Measurements from ENCODE around the gene AMH. TPM values are rescaled to one million over a fixed set of nuclear protein-coding genes. Genes with fewer than 3 reads are reported as not detected.

Gene AMH
- total and polyA plus RNA-seq, 2 of the 13 experiments (the other 11 are each of a cell fraction or from before 2014, with no cell fraction given) = 0.03 to 0.18 TPM

DNA sequence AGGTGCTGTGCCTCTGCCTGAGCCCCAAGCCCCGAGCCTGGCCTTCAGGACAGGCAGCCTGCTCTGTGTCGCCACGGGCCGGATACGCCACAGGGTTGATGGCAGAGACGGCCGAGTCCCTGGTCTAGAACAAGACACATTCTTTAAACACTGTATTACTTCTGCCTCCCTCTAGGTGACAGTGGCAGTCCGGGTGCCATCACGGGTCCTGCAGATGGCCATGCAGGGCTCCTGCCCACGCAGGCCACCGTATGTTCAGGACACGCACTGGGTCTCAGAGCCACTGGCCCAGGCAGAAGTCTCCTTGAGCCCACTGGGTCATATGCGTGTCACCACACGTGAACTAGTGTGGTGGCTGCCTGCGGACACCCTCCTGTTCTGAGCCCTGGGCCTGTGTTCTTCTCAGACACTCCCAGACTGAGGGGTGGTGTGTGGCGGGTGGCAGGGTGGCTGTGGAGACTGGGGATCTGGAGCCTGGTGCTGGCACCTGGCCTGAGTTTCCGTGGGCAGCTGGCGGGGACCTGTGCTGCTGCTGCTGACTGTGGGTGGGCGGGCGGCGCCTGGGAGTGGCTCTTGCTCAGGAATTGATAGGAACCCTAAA lies 17.4 kb upstream of the AMH start (continued):
- TF ChIP-seq ZNF224 (CRISPR knock-in tag; IDR thresholded peaks at IDR 0.05) = no peak
- TF ChIP-seq, protein P1, sequence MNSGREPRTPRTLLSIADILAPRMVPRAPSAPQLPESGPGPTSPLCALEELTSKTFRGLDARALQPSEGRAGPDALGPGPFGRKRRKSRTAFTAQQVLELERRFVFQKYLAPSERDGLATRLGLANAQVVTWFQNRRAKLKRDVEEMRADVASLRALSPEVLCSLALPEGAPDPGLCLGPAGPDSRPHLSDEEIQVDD (CRISPR knock-in tag; IDR thresholded peaks at IDR 0.05; ENCODE audit: borderline replicate concordance) = no peak
- no peak for TF ChIP-seq JUND (CRISPR knock-in tag; IDR thresholded peaks at IDR 0.05)
- TF ChIP-seq RCOR2 (CRISPR knock-in tag; IDR thresholded peaks at IDR 0.05) = no peak
- TF ChIP-seq PAWR (CRISPR knock-in tag; IDR thresholded peaks at IDR 0.05; ENCODE audit: borderline replicate concordance) = no peak
- no peak for TF ChIP-seq NCOA2 (CRISPR knock-in tag; IDR thresholded peaks at IDR 0.05)
- TF ChIP-seq, protein P2, sequence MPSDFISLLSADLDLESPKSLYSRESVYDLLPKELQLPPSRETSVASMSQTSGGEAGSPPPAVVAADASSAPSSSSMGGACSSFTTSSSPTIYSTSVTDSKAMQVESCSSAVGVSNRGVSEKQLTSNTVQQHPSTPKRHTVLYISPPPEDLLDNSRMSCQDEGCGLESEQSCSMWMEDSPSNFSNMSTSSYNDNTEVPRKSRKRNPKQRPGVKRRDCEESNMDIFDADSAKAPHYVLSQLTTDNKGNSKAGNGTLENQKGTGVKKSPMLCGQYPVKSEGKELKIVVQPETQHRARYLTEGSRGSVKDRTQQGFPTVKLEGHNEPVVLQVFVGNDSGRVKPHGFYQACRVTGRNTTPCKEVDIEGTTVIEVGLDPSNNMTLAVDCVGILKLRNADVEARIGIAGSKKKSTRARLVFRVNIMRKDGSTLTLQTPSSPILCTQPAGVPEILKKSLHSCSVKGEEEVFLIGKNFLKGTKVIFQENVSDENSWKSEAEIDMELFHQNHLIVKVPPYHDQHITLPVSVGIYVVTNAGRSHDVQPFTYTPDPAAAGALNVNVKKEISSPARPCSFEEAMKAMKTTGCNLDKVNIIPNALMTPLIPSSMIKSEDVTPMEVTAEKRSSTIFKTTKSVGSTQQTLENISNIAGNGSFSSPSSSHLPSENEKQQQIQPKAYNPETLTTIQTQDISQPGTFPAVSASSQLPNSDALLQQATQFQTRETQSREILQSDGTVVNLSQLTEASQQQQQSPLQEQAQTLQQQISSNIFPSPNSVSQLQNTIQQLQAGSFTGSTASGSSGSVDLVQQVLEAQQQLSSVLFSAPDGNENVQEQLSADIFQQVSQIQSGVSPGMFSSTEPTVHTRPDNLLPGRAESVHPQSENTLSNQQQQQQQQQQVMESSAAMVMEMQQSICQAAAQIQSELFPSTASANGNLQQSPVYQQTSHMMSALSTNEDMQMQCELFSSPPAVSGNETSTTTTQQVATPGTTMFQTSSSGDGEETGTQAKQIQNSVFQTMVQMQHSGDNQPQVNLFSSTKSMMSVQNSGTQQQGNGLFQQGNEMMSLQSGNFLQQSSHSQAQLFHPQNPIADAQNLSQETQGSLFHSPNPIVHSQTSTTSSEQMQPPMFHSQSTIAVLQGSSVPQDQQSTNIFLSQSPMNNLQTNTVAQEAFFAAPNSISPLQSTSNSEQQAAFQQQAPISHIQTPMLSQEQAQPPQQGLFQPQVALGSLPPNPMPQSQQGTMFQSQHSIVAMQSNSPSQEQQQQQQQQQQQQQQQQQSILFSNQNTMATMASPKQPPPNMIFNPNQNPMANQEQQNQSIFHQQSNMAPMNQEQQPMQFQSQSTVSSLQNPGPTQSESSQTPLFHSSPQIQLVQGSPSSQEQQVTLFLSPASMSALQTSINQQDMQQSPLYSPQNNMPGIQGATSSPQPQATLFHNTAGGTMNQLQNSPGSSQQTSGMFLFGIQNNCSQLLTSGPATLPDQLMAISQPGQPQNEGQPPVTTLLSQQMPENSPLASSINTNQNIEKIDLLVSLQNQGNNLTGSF (CRISPR knock-in tag; IDR thresholded peaks at IDR 0.05) = no peak
- no peak for TF ChIP-seq SOX13 (IDR thresholded peaks at IDR 0.05)
- TF ChIP-seq SOX13 (CRISPR knock-in tag; conservative IDR thresholded peaks at IDR 0.05 in 1 of 2, IDR thresholded peaks at IDR 0.05 in 1 of 2) = no peak
- no peak for TF ChIP-seq ZNF44 (CRISPR knock-in tag; IDR thresholded peaks at IDR 0.05)
- no peak for TF ChIP-seq ZNF232 (CRISPR knock-in tag; IDR thresholded peaks at IDR 0.05; ENCODE audit: borderline replicate concordance)
- no peak for TF ChIP-seq ZFP1 (CRISPR knock-in tag; IDR thresholded peaks at IDR 0.05)
- no peak for TF ChIP-seq KLF9 (CRISPR knock-in tag; IDR thresholded peaks at IDR 0.05; ENCODE audit: low read depth)
- no peak for TF ChIP-seq KLF6 (CRISPR knock-in tag; IDR thresholded peaks at IDR 0.05)
- no peak for TF ChIP-seq ZNF747 (CRISPR knock-in tag; IDR thresholded peaks at IDR 0.05; ENCODE audit: borderline replicate concordance)
- TF ChIP-seq TRIM24 (CRISPR knock-in tag; IDR thresholded peaks at IDR 0.05) = no peak
- TF ChIP-seq, protein P3, sequence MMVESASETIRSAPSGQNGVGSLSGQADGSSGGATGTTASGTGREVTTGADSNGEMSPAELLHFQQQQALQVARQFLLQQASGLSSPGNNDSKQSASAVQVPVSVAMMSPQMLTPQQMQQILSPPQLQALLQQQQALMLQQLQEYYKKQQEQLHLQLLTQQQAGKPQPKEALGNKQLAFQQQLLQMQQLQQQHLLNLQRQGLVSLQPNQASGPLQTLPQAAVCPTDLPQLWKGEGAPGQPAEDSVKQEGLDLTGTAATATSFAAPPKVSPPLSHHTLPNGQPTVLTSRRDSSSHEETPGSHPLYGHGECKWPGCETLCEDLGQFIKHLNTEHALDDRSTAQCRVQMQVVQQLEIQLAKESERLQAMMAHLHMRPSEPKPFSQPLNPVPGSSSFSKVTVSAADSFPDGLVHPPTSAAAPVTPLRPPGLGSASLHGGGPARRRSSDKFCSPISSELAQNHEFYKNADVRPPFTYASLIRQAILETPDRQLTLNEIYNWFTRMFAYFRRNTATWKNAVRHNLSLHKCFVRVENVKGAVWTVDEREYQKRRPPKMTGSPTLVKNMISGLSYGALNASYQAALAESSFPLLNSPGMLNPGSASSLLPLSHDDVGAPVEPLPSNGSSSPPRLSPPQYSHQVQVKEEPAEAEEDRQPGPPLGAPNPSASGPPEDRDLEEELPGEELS (CRISPR knock-in tag; IDR thresholded peaks at IDR 0.05) = no peak
- no peak for TF ChIP-seq JARID2 (CRISPR knock-in tag; IDR thresholded peaks at IDR 0.05; ENCODE audit: insufficient replicate concordance)
- TF ChIP-seq XRCC5 (optimal IDR thresholded peaks at IDR 0.05; ENCODE audit: low read length) = peak; percentile 15
- 0 out of 2 replicates have a peak, but pooled peaks have one; percentile 5 for TF ChIP-seq HOXA3 (CRISPR knock-in tag; IDR thresholded peaks at IDR 0.05)
- TF ChIP-seq YEATS2 (CRISPR knock-in tag; IDR thresholded peaks at IDR 0.05; ENCODE audit: borderline replicate concordance) = no peak
- TF ChIP-seq ZBTB42 (CRISPR knock-in tag; IDR thresholded peaks at IDR 0.05) = no peak
- no peak for TF ChIP-seq ZNF782 (CRISPR knock-in tag; IDR thresholded peaks at IDR 0.05; ENCODE audit: borderline replicate concordance)
- peak; percentile 68 for TF ChIP-seq ZBTB38 (CRISPR knock-in tag; IDR thresholded peaks at IDR 0.05)
- 0 out of 2 replicates have a peak, but pooled peaks have one; percentile 12 for TF ChIP-seq ZBTB7A (CRISPR knock-in tag; IDR thresholded peaks at IDR 0.05)
- TF ChIP-seq ZNF430 (CRISPR knock-in tag; IDR thresholded peaks at IDR 0.05) = no peak

All from HepG2 (cell line).